ENCODE measurements around the gene TTC16. TPM values are rescaled to one million over a fixed set of nuclear protein-coding genes. Genes with fewer than 3 reads are reported as not detected.
A peak's percentile ranks its signal among the peaks of the same experiment; 100 is the strongest.

Gene TTC16
- not detected in 3 replicates for total RNA-seq (2021)
- Bru-seq, nascent RNA = percentile 7 among the genes with signal in this experiment
- long read RNA-seq, experiment 1, partial matches to known transcripts = 0 of 1 reads
- long read RNA-seq, experiment 1, other reads (novel, unspliced or antisense) = 1 of 1 reads
- long read RNA-seq, experiment 2 = 0 reads
- long read RNA-seq, experiment 3 = 0 reads

GRCh38 chr9:127715470-127716337 lies at the start of gene TTC16, which contains the start of gene PTRH1:
Gene TTC16 (plus strand): TSS chr9:127716079. CDS start chr9:127716146, 67 bp downstream.
Gene PTRH1 (minus strand): TSS chr9:127715663. CDS start chr9:127715639, 24 bp downstream.
- Mint-ChIP-seq H3K27me3 (ENCODE audit: low read depth) (no peaks in the 10 kb centered on the region), H3K9me3 (no peaks in the 10 kb centered on the region), H3K27ac (peak within 1 kb of the TSS; percentile 91; the same call in 1 of the 2 replicates), H3K4me1 (peaks cover 22% of the 10 kb centered on the region), H3K4me3 (peak within 1 kb of the TSS; percentile 97), H3K36me3 (no peaks in the 10 kb centered on the region)
- DNase-seq (ENCODE audit: low spot score) (peak; percentile 99), ATAC-seq (peak; percentile 89)
- CTCF ChIA-PET = interaction anchor here (1.0 to 7.3 kb wide), 13 partner anchors 9 to 215 kb away, joined by 3 to 73 read pairs (median 4); partner anchors contain the start of genes CFAP157, PIP5KL1 and TOR2A
- POLR2A ChIA-PET = interaction anchor here (0.6 to 1.4 kb wide), 3 partner anchors 14 to 376 kb away, joined by 4 to 5 read pairs (median 4); no protein-coding TSS in a partner anchor
- TF ChIP-seq PREB (CRISPR knock-in tag; IDR thresholded peaks at IDR 0.05; ENCODE audit: borderline replicate concordance) (no peak), E2F4 (CRISPR knock-in tag; IDR thresholded peaks at IDR 0.05; ENCODE audit: borderline replicate concordance, low read depth) (no peak), HMGXB4 (CRISPR knock-in tag; IDR thresholded peaks at IDR 0.05) (no peak), ZNF396 (CRISPR knock-in tag; IDR thresholded peaks at IDR 0.05; ENCODE audit: borderline replicate concordance) (no peak), ZBTB43 (CRISPR knock-in tag; IDR thresholded peaks at IDR 0.05) (no peak), ARID4B (CRISPR knock-in tag; IDR thresholded peaks at IDR 0.05; ENCODE audit: borderline replicate concordance) (peak; percentile 79; the same call in 1 of the 2 replicates), ATF3 (CRISPR knock-in tag; conservative IDR thresholded peaks at IDR 0.05) (no peak), OVOL2 (CRISPR knock-in tag; IDR thresholded peaks at IDR 0.05; ENCODE audit: borderline replicate concordance) (no peak), GTF2I (CRISPR knock-in tag; conservative IDR thresholded peaks at IDR 0.05) (no peak), ZBTB21 (CRISPR knock-in tag; IDR thresholded peaks at IDR 0.05; ENCODE audit: borderline replicate concordance) (no peak; the same call in 1 of the 2 replicates), ELF4 (CRISPR knock-in tag; IDR thresholded peaks at IDR 0.05; ENCODE audit: low read depth) (no peak), CDX4 (CRISPR knock-in tag; IDR thresholded peaks at IDR 0.05; ENCODE audit: borderline replicate concordance) (no peak), ETV6 (CRISPR knock-in tag; IDR thresholded peaks at IDR 0.05) (0 out of 2 replicates have a peak, but pooled peaks have one; percentile 70), ZMAT4 (CRISPR knock-in tag; IDR thresholded peaks at IDR 0.05) (no peak), E2F5 (CRISPR knock-in tag; IDR thresholded peaks at IDR 0.05) (no peak), SMAD4 (CRISPR knock-in tag; IDR thresholded peaks at IDR 0.05) (no peak), NR3C1 (CRISPR knock-in tag; conservative IDR thresholded peaks at IDR 0.05; ENCODE audit: low read depth) (no peak), TEAD1 (CRISPR knock-in tag; IDR thresholded peaks at IDR 0.05) (no peak), CBFB (CRISPR knock-in tag; IDR thresholded peaks at IDR 0.05; ENCODE audit: low read depth) (no peak), ZSCAN18 (CRISPR knock-in tag; IDR thresholded peaks at IDR 0.05) (no peak)
